ENCODE data around the gene UBAC2. TPM values are rescaled to one million over a fixed set of nuclear protein-coding genes. Genes with fewer than 3 reads are reported as not detected.
"Not testable (repeated sequence)": the region's sequence is repeated elsewhere in the genome, so short reads cannot be mapped to it uniquely, and the experiment has no call there.

Gene UBAC2
- total RNA-seq, 1 donor, result 45.3 TPM

DNA sequence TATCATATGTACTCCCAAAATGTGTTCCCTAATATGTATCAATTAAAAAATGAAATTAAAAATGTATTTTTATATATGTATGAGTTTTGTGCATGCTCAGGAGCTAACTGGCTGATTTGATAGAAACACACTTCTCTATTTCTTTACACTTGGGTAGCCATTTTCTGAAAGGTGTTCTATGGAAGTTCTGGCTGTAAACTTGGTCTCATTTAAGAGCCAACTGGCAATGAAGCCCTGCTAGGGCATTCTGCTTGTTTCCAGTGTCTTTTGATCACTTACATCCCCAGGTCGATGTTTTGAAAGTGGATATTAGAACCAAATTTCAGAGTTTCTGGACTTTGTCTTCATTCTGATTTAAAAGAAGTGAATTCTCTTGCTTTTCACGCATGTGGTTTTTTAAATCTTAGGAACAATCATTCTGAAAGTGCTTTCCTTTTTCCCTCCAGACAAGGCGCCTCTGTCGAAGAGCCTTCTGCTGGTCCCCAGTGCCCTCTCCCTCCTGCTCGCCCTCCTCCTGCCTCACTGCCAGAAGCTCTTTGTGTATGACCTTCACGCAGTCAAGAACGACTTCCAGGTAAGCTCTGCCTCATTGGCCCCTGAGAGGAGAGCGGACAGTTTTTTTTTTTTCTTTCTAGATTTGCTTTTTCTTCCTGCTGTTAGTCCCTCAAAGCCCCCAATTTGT, 37.5 kb downstream of the UBAC2 start:
- no peak for DNase-seq (ENCODE audit: low read depth)
- H3K4me3 ChIP-seq (ENCODE audit: low read depth, low read length), result no peak overlapping the region
- TF ChIP-seq, protein P1, sequence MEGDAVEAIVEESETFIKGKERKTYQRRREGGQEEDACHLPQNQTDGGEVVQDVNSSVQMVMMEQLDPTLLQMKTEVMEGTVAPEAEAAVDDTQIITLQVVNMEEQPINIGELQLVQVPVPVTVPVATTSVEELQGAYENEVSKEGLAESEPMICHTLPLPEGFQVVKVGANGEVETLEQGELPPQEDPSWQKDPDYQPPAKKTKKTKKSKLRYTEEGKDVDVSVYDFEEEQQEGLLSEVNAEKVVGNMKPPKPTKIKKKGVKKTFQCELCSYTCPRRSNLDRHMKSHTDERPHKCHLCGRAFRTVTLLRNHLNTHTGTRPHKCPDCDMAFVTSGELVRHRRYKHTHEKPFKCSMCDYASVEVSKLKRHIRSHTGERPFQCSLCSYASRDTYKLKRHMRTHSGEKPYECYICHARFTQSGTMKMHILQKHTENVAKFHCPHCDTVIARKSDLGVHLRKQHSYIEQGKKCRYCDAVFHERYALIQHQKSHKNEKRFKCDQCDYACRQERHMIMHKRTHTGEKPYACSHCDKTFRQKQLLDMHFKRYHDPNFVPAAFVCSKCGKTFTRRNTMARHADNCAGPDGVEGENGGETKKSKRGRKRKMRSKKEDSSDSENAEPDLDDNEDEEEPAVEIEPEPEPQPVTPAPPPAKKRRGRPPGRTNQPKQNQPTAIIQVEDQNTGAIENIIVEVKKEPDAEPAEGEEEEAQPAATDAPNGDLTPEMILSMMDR (IDR thresholded peaks at IDR 0.05; ENCODE audit: insufficient read depth, low read depth, low read length), result no peak

DNA sequence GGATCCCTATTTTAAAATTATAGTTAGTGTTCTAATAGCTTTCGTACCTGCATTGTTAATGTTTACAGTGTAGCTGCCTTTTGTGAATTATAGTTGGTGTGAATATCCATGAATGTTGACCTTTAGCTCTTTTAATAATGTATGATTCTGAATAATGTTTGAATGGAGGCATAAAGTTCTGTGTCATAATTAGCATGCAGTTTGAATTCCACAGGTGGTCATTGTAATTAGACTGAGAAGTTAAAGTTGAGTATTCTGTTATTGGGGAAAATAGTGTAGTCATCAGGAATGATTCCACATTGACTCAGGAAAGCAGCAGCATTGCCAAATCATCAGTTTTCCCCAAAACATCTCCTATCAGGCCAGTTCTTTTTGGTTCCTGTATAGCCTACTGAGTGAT, 45.4 kb downstream of the UBAC2 start:
- H3K4me3 ChIP-seq (ENCODE audit: low read depth, low read length), result no peak overlapping the region
- DNase-seq (ENCODE audit: low read depth), result no peak
- TF ChIP-seq, protein P1 (IDR thresholded peaks at IDR 0.05; ENCODE audit: insufficient read depth, low read depth, low read length), result no peak

DNA sequence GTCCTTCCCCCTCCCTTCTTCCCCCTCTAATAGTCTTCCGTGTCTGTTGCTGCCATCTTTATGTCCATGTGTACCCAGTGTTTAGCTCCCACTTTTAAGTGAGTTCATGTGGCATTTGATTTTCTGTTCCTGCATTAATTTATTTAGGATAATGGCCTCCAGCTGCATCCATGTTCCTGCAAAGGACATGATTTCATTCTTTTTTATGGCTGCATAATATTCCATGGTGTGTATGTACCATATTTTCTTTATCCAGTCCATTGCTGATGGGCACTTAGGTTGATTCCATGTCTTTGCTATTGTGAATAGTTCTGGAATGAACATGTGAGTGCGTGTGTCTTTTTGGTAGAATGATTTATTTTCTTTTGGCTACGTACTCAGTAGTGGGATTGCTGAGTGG, 48.5 kb downstream of the UBAC2 start:
- H3K4me3 ChIP-seq (ENCODE audit: low read depth, low read length); DNase-seq (ENCODE audit: low read depth): not testable (repeated sequence)

DNA sequence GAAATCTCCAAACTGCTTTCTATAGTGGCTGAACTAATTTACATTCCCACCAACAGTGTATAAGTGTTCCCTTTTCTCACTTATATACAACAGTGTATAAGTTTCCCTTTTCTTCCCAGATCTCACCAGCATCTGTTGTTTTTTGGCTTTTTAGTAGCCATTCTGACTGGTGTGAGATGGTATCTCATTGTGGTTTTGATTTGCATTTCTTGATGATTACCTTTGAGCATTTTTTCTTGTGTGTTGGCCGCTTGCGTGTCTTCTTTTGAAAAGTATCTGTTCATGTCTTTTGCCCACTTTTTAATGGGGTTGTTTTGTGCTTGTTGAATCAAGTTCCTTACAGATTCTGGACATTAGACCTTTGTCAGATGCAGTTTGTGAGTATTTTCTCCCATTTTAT, 49.0 kb downstream of the UBAC2 start:
- H3K4me3 ChIP-seq (ENCODE audit: low read depth, low read length), result not testable (repeated sequence)
- peak; percentile 31 for DNase-seq (ENCODE audit: low read depth)

DNA sequence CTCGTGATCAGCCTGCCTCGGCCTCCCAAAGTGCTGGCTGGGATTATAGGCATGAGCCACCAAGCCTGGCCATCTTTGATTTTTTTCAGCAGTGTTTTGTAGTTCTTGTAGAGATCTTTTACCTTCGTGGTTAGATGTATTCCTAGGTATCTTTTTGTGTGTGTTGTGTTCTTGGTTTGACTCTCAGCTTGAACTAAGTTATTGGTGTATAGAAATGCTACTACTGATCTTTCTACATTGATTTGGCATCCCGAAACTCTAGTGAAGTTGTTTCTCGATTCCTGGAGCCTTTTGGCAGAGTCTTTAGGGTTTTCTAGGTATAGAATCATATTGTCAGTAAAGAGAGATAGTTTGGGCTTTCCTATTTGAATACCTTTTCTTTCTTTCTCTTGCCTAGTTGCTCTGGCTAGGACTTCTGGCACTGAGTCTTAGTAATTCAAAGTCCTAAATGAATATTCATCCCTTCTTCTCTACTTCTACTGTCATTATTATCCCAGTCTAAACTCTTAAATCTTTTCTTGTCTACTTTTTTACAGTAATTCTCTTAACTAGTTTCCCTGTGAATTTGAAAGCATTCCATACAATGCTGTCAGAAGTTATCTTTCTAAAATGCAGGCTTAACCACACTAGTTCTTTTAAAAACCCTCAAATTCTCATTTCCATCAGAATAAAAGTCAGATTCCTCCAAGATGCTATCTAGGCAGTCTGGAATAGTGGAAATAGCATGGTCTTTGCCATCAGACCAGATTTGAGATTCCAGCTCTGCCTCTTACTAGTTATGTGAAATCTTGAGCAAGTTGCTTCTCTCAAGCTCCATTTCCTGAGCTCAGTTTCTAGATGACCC, 50.5 kb downstream of the UBAC2 start:
- H3K4me3 ChIP-seq (ENCODE audit: low read depth, low read length), result no peak overlapping the region
- no peak for DNase-seq (ENCODE audit: low read depth)
- TF ChIP-seq, protein P1 (IDR thresholded peaks at IDR 0.05; ENCODE audit: insufficient read depth, low read depth, low read length), result no peak

DNA sequence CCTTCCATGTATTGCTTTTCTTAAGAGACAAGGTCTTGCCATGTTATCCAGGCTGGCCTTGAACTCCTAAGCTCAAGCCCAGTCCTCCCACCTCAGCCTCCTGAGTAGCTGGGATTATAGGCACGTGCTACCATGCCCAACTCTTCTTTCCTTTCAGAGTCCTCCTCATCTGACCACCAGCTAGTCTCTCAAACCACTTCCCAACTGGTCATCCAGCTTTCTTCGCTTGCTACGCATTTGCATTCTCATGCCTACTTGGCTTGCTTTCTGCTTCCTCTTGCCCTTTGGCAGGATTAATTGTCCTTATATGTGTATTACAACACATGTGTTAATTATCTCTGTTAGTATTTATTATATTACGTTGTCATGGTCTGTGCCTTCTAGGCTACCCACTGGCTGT, 51.3 kb downstream of the UBAC2 start:
- DNase-seq (ENCODE audit: low read depth), result no peak
- TF ChIP-seq, protein P1 (IDR thresholded peaks at IDR 0.05; ENCODE audit: insufficient read depth, low read depth, low read length), result no peak
- no peak overlapping the region for H3K4me3 ChIP-seq (ENCODE audit: low read depth, low read length)

DNA sequence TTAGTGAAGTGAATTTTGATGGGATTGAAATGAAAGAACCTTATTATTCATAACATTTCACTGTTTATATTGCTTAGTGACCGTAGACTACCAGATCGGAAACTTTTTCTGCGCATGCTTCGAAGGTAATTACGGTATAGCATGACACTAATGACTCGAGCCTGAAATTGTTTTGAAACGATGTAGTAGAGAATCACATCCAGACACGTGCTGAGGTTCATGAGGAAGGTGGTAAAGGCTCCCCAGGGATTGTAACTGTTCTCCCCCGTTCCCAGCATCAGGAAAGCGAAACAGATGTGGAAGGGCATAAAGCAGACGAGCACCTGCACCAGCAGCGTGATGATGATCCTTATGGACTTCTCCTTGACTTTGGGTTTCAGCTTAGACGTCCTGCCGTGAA, 54.2 kb downstream of the UBAC2 start:
- DNase-seq (ENCODE audit: low read depth), result no peak
- H3K4me3 ChIP-seq (ENCODE audit: low read depth, low read length), result no peak overlapping the region
- TF ChIP-seq, protein P1 (IDR thresholded peaks at IDR 0.05; ENCODE audit: insufficient read depth, low read depth, low read length), result no peak

DNA sequence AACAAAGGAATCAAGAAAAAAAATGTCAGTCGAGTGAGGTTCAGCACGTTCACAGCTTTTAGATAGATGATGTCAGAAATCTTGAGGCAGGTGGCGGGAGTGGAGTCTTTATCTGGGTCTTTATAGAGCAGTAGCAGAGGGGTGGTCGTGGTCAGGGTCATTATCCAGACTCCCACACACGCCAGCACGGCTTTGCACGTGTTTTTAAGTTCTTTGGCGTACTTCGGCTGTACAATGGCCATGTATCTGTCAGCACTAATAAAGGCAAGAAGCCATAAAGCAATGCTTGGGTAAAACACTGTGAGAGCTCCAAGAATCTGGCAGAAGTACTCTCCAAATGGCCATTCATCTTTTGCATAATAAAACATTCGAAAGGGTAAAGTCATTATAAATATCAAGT, 54.6 kb downstream of the UBAC2 start:
- TF ChIP-seq, protein P1 (IDR thresholded peaks at IDR 0.05; ENCODE audit: insufficient read depth, low read depth, low read length), result no peak
- no peak overlapping the region for H3K4me3 ChIP-seq (ENCODE audit: low read depth, low read length)
- no peak for DNase-seq (ENCODE audit: low read depth)

Measured in fibroblast of villous mesenchyme (primary cell).